C4-2B (cell line): ENCODE data around the gene CC2D2A.

Experiments
- H3K27ac ChIP-seq: fragments of 450-650 bp; 2 replicates; pipeline ENCODE4 v1.5.1; 2017
- ZFX ChIP-seq: fragments of 450-650 bp; IDR thresholded peaks from 2 replicates; pipeline ENCODE4 v1.6.1; 2017
- TF ChIP-seq, protein P1 (sequence below): fragments of 450-650 bp; conservative IDR thresholded peaks from 2 replicates; pipeline ENCODE4 v1.5.1; 2017; ENCODE audit warnings: mild to moderate bottlenecking

Gene CC2D2A

DNA sequence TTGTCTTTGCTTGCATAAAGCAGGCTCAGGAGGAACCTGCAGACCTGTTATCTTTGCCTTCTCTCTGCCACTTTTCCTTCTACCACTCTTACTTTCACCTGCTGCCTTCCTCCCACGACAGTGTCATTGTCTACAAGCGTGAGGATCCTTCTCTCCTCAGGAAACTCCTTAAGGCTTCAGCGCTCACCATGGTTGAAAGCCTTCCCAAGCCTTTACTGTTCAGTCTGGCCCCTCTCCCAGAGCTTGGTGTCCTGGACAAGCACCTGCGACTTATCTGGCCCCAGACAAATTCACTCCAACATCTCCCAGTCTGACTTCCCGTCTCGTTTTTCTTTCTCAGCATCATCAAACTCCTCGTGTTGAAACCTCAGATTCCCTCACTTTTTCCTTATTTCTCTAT lies 31.0 kb downstream of the CC2D2A start:
- H3K27ac ChIP-seq: no peak overlapping the region
- TF ChIP-seq, protein P1, sequence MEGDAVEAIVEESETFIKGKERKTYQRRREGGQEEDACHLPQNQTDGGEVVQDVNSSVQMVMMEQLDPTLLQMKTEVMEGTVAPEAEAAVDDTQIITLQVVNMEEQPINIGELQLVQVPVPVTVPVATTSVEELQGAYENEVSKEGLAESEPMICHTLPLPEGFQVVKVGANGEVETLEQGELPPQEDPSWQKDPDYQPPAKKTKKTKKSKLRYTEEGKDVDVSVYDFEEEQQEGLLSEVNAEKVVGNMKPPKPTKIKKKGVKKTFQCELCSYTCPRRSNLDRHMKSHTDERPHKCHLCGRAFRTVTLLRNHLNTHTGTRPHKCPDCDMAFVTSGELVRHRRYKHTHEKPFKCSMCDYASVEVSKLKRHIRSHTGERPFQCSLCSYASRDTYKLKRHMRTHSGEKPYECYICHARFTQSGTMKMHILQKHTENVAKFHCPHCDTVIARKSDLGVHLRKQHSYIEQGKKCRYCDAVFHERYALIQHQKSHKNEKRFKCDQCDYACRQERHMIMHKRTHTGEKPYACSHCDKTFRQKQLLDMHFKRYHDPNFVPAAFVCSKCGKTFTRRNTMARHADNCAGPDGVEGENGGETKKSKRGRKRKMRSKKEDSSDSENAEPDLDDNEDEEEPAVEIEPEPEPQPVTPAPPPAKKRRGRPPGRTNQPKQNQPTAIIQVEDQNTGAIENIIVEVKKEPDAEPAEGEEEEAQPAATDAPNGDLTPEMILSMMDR: no peak
- TF ChIP-seq ZFX: no peak

DNA sequence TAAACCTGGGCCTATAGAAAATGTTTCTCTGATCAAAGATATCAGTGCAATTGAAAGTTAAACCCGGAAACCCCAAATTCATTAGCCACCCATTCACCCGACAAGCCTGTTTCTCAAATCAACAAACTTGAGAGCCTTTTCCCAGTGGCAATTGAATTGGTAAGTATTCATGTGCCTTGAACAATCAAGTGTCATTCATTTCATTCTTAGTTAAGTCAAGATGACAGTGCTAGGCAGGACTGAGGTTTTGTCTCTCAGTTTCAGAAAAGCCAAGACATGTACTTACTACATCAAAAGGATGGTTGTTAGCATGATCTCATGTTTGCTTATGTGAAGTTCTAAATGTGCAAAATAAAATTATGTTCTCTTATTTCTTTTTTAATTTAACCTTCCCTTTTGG lies 32.3 kb downstream of the CC2D2A start:
- H3K27ac ChIP-seq: no peak overlapping the region
- no peak for TF ChIP-seq ZFX
- TF ChIP-seq, protein P1: no peak

DNA sequence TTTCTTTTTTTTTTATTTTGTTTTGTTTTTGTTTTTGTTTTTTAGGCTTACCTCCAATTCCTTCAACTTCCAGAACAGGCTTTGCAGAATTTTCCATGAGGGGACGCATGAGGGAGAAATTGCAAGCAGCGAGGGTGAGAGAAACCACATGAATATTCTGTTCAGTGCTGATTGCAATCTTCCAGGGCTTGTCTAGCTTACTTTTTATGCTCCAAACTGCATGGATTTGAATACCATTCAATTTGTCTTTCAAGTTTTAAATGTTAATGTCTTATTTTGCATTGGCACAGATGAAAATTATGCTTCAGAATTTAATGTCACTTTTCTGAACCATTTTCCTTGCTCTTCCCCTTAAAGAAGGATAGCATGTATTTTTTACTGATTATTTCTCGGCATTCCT lies 32.7 kb downstream of the CC2D2A start:
- TF ChIP-seq, protein P1: no peak
- no peak for TF ChIP-seq ZFX
- no peak overlapping the region for H3K27ac ChIP-seq

DNA sequence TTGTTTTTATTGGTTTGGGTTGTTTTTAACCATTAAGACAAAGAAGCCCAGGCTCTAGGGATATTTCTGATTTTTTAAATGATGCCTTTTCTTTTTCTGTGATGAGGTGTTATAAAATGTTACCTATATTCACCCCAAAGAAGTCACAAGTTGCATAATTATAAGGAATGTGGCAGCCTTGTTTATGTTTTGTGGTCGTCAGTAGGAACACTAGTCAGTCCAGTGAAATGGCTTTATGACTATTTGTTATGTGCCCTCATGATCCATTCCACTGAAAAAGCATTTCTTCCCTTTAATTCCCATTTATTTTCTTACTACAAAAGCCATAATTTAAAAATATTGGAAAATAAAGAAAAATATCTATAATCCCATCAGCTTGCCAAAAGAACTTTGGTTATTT lies 34.4 kb downstream of the CC2D2A start:
- no peak overlapping the region for H3K27ac ChIP-seq
- no peak for TF ChIP-seq ZFX
- TF ChIP-seq, protein P1: no peak

DNA sequence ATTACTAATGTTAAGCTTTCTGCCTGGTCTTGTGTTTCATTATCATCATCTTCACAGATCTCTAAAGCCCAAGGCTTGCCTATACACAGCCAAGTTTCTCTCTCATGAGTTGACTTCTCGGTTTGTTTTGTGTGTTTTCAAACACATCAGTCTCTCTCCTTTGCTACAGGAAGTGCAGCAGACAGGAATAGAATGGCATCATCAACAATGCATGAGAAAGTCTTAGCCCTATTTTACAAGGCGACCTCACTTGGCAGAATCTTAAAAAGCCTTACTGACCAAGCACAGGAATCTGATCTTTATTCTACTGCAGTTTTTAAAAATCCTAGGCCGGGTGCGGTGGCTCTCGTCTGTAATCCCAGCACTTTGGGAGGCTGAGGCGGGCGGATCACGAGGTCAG lies 36.8 kb downstream of the CC2D2A start:
- no peak overlapping the region for H3K27ac ChIP-seq
- TF ChIP-seq, protein P1: no peak
- TF ChIP-seq ZFX: no peak

DNA sequence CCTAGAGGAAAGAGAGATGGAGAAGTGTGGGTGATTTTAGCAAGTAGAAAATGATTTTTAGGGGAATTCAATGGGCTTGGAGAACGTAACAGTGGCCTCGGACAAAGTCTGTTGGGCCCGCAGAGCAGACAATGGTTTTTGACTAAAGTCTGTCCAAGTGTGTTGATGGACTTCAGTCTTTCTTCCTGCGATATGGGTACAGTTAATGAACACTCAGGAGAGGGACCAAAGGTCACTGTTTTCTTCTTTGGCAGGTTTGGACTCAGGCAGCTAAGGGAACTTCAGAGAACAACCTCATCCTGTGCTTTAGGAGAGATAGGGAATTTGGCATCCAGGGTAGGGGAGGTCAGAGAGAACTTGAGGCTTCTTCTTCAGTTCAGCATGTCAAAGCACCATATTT lies 38.0 kb downstream of the CC2D2A start:
- no peak overlapping the region for H3K27ac ChIP-seq
- TF ChIP-seq, protein P1: no peak
- TF ChIP-seq ZFX: no peak

DNA sequence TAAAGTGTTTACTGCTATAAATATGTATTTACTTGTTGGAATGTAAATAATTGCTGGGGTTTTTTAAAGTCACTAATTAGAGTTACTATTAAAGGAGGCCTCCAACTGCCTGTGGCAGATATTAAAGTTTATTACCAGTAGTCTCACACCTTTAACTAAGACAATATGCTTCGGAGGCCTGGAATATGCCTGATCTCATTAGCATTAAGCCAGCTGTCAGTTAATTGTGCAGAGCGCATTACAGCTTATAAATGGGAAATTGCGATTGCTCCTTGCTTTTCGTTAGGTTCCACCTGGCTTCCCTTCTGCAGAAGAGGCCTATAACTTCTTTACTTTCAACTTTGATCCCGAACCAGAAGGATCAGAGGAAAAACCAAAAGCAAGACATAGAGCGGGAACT lies 41.3 kb downstream of the CC2D2A start:
- H3K27ac ChIP-seq: no peak overlapping the region
- no peak for TF ChIP-seq ZFX
- TF ChIP-seq, protein P1: no peak
